Uterus (tissue), 4 donors: ENCODE data around the gene CXCL1. TPM values are rescaled to one million over a fixed set of nuclear protein-coding genes. Genes with fewer than 3 reads are reported as not detected.

Experiments
- DNase-seq, 2 donors: peaks; one replicate each; pipeline ENCODE4 v3.0.0-alpha.2; 2019 to 2020
- H3K27ac ChIP-seq, 2 donors: fragments of 200-600 bp; sonication (generic); 1 replicate in 1 of 2; 2 replicates in 1 of 2; pipeline ENCODE4 v1.5.1; 2016 to 2018
- H3K27me3 ChIP-seq, 2 donors: fragments of 200-600 bp; sonication (generic); one replicate each; pipeline ENCODE4 v1.5.1; 2018 to 2019; ENCODE audit warnings: control low read depth in 1 of 2
- H3K36me3 ChIP-seq, 2 donors: fragments of 200-600 bp; sonication (generic); one replicate each; pipeline ENCODE4 v1.5.1; 2019; ENCODE audit warnings: control low read depth in 1 of 2
- H3K4me1 ChIP-seq, 2 donors: fragments of 200-600 bp; sonication (generic); one replicate each; pipeline ENCODE4 v1.5.1; 2018 to 2019; ENCODE audit warnings: control low read depth in 1 of 2
- H3K4me3 ChIP-seq, 2 donors: fragments of 200-600 bp; sonication (generic); 1 replicate in 1 of 2; 2 replicates in 1 of 2; pipeline ENCODE4 v1.5.1; 2018 to 2019; ENCODE audit warnings: mild to moderate bottlenecking in 1 of 2
- H3K9me3 ChIP-seq, 2 donors: fragments of 200-600 bp; sonication (generic); one replicate each; pipeline ENCODE4 v1.5.1; 2019; ENCODE audit warnings: control low read depth in 1 of 2
- CTCF ChIP-seq, 4 experiments: fragments of 200-600 bp in 2 of 4; fragments of 450-650 bp in 2 of 4; sonication (generic) in 2 of 4; IDR thresholded peaks; one replicate each; pipeline ENCODE4 v1.5.1; 2016 to 2019; ENCODE audit warnings: antibody characterized with exemption in 4 of 4, mild to moderate bottlenecking in 2 of 4, moderate library complexity in 1 of 4
- POLR2A ChIP-seq, 2 donors: fragments of 450-650 bp; IDR thresholded peaks; one replicate each; pipeline ENCODE4 v1.6.1; 2016; ENCODE audit warnings: antibody characterized with exemption in 2 of 2, mild to moderate bottlenecking in 1 of 2, moderate library complexity in 1 of 2
- intact Hi-C: fragments of 100-400 bp; cut with DNase I; formaldehyde crosslinking; loops from one replicate; pipeline ENCODE4 v1.15.1; 2023; ENCODE audit warnings: low total_unique reads
- total RNA-seq, 4 donors: library from RNA; depleted of rRNA in 3 of 4; stranded (reverse); fragments of >200 nt in 3 of 4; gene quantifications; one replicate each; pipeline versions ENCODE4 v1.1.0 to v1.2.4, GENCODE V29; 2014 to 2023
- donor health status: DM: yes; HTN: yes; CAD: no.

The CXCL1 gene
- total RNA-seq, 4 donors from 2014 or later = 1.4 to 2.6 TPM; not detected in 2

GRCh38 chr4:73870768-73871167, 1.6 kb downstream of the CXCL1 start:
- intact Hi-C loops = no loop called here
- peaks cover 0 to 5% of the 10 kb centered on the region in 2 donors for H3K4me1 ChIP-seq
- H3K27me3 ChIP-seq = peaks cover 0 to 2% of the 10 kb centered on the region in 2 donors
- no peak for TF ChIP-seq CTCF (IDR thresholded peaks at IDR 0.05)
- no peak for TF ChIP-seq POLR2A (IDR thresholded peaks at IDR 0.05)
- no peak overlapping the region for H3K27ac ChIP-seq
- H3K36me3 ChIP-seq = no peaks in the 10 kb centered on the region
- no peaks in the 10 kb centered on the region for H3K9me3 ChIP-seq
- DNase-seq = no peak
- H3K4me3 ChIP-seq = no peak overlapping the region

- no peaks in the 10 kb centered on the region for H3K36me3 ChIP-seq
- no peak for TF ChIP-seq CTCF (IDR thresholded peaks at IDR 0.05)
- TF ChIP-seq POLR2A (IDR thresholded peaks at IDR 0.05) = no peak
- H3K9me3 ChIP-seq = no peaks in the 10 kb centered on the region
- no peak for DNase-seq
- no peak overlapping the region for H3K4me3 ChIP-seq
- H3K27ac ChIP-seq = no peak overlapping the region
- no peaks in the 10 kb centered on the region for H3K27me3 ChIP-seq
- H3K4me1 ChIP-seq = peaks cover 0 to 5% of the 10 kb centered on the region in 2 donors
- intact Hi-C loops = no loop called here
Measured at GRCh38 chr4:73871511-73872310, 2.5 kb downstream of the CXCL1 start.

- no peak for DNase-seq
- TF ChIP-seq CTCF (IDR thresholded peaks at IDR 0.05) = no peak
- no peak for TF ChIP-seq POLR2A (IDR thresholded peaks at IDR 0.05)
- intact Hi-C loops = no loop called here
Measured at GRCh38 chr4:73872316-73873108, 3.3 kb downstream of the CXCL1 start.

GRCh38 chr4:73874386-73874785, 5.2 kb downstream of the CXCL1 start:
- H3K9me3 ChIP-seq = no peaks in the 10 kb centered on the region
- H3K4me3 ChIP-seq = no peak overlapping the region
- DNase-seq = no peak
- no peak overlapping the region for H3K27ac ChIP-seq
- no peaks in the 10 kb centered on the region for H3K27me3 ChIP-seq
- no peaks in the 10 kb centered on the region for H3K36me3 ChIP-seq
- TF ChIP-seq CTCF (IDR thresholded peaks at IDR 0.05) = no peak
- TF ChIP-seq POLR2A (IDR thresholded peaks at IDR 0.05) = no peak
- peaks cover 0 to 4% of the 10 kb centered on the region in 2 donors for H3K4me1 ChIP-seq
- intact Hi-C loops = no loop called here

More at GRCh38 chr4:73872316-73873108, 3.3 kb downstream of the CXCL1 start:
- Histone ChIP-seq H3K36me3 (no peaks in the 10 kb centered on the region), H3K4me3 (no peak overlapping the region), H3K4me1 (peaks cover 0 to 5% of the 10 kb centered on the region in 2 donors), H3K27me3 (no peaks in the 10 kb centered on the region), H3K27ac (no peak overlapping the region), H3K9me3 (no peaks in the 10 kb centered on the region)

- Histone ChIP-seq H3K27me3 (no peaks in the 10 kb centered on the region), H3K4me3 (no peak overlapping the region), H3K9me3 (no peaks in the 10 kb centered on the region), H3K27ac (no peak overlapping the region), H3K4me1 (no peaks in the 10 kb centered on the region), H3K36me3 (no peaks in the 10 kb centered on the region)
- DNase-seq = no peak
- intact Hi-C loops = no loop called here
- TF ChIP-seq CTCF (IDR thresholded peaks at IDR 0.05) = no peak
- no peak for TF ChIP-seq POLR2A (IDR thresholded peaks at IDR 0.05)
Measured at GRCh38 chr4:73875401-73875800, 6.2 kb downstream of the CXCL1 start.
